Psoas muscle (tissue), 8 donors: ENCODE data around the gene ENPP6. TPM values are rescaled to one million over a fixed set of nuclear protein-coding genes. Genes with fewer than 3 reads are reported as not detected.

Experiments used
- ATAC-seq, 4 donors: fragments of 200-7000 bp; cut with Tn5 transposase; one replicate each; pipeline ENCODE4 v1.9.1; 2020; ENCODE audit warnings: moderate library complexity in 3 of 4, mild to moderate bottlenecking in 2 of 4
- DNase-seq, 2 donors: peaks; one replicate each; pipeline ENCODE4 v3.0.0-alpha.2; 2020
- H3K27ac ChIP-seq: fragments of 200-600 bp; one replicate; pipeline ENCODE4 v1.8.0; 2022
- H3K27me3 ChIP-seq, 3 donors: fragments of 200-600 bp in 1 of 3; one replicate each; pipeline versions ENCODE4 v1.6.1 to v1.8.0; 2013 to 2022; ENCODE audit warnings: low read length in 2 of 3, mild to moderate bottlenecking in 2 of 3, moderate library complexity in 1 of 3; ENCODE audit not compliant: insufficient read depth in 3 of 3
- H3K36me3 ChIP-seq, 2 donors: fragments of 200-600 bp in 1 of 2; one replicate each; pipeline versions ENCODE4 v1.6.1 to v1.8.0; 2013 to 2022; ENCODE audit warnings: low read depth in 1 of 2, mild to moderate bottlenecking in 1 of 2, moderate library complexity in 1 of 2; ENCODE audit not compliant: insufficient read depth in 1 of 2
- H3K4me1 ChIP-seq: fragments of 200-600 bp; one replicate; pipeline ENCODE4 v1.8.0; 2022
- H3K4me3 ChIP-seq: fragments of 200-600 bp; one replicate; pipeline ENCODE4 v1.8.0; 2022; ENCODE audit warnings: mild to moderate bottlenecking
- H3K9me3 ChIP-seq: fragments of 200-600 bp; one replicate; pipeline ENCODE4 v1.8.0; 2022
- WGBS, 3 donors: extraction: QIAGEN DNeasy Blood & Tissue Kit; methylation state at CpG; one replicate each; pipeline versions ENCODE4 v1.1.6 to v1.1.7; 2013; 5-methylcytosine and 5-hydroxymethylcytosine counted together
- intact Hi-C, 2 donors: fragments of 100-400 bp; cut with DNase I; formaldehyde crosslinking; loops; one replicate each; pipeline versions ENCODE4 v1.11.0 to v1.14.2; 2022
- polyA plus RNA-seq, 3 donors: library from polyadenylated mRNA; stranded (reverse); fragments of 200-250 nt; gene quantifications; one replicate each; pipeline ENCODE4 v1.2.3, GENCODE V29; 2013
- total RNA-seq, 4 donors: library from RNA; stranded (reverse); fragmentation: NEBNext Ultra II Directional in 2 of 4; extraction: Animal tissue kit (Norgen Biotek cat#: 25700) in 2 of 4; gene quantifications; one replicate each; pipeline versions ENCODE4 v1.2.1 to v1.2.4, GENCODE V29; 2021 to 2023
- TF ChIP-seq, protein P1 (sequence below): fragments of 200-600 bp; IDR thresholded peaks from one replicate; pipeline ENCODE4 v1.8.0; 2022; ENCODE audit warnings: antibody characterized with exemption
- donor health status: healthy with polysubstance abuse.
- donor health status: DM: no; HTN: no; CAD: no; lungs with moderate emphysema.
- donor health status: Bipolar disorder and iron deficiency.
- donor health status: healthy.
- donor health status: DM: yes; HTN: yes; CAD: no.
- donor health status: DM: no; HTN: no; CAD: no.
- donor health status: DM: no; HTN: no; CAD: no.
- donor health status: DM: yes; HTN: yes; CAD: no.

Gene ENPP6
- total and polyA plus RNA-seq, 7 donors, result 0.05 to 0.79 (median 0.11) TPM; not detected in 1

DNA sequence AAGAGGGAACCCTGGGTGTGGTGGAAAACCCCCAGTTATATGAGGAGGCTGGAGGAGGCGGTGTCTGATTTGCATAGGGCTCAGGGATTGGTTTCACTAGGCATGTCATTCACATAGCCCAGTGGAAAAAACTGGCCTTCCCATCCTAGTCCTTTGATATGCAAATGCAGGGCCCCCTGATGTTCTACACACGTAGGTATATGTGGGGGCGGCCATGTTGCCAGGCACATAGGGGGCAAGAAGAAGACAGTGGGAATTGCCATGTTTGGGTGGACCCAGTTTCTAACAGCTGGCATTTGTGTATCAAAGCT lies 34.0 kb upstream of the ENPP6 start:
- H3K9me3 ChIP-seq, result no peaks in the 10 kb centered on the region
- TF ChIP-seq, protein P1, sequence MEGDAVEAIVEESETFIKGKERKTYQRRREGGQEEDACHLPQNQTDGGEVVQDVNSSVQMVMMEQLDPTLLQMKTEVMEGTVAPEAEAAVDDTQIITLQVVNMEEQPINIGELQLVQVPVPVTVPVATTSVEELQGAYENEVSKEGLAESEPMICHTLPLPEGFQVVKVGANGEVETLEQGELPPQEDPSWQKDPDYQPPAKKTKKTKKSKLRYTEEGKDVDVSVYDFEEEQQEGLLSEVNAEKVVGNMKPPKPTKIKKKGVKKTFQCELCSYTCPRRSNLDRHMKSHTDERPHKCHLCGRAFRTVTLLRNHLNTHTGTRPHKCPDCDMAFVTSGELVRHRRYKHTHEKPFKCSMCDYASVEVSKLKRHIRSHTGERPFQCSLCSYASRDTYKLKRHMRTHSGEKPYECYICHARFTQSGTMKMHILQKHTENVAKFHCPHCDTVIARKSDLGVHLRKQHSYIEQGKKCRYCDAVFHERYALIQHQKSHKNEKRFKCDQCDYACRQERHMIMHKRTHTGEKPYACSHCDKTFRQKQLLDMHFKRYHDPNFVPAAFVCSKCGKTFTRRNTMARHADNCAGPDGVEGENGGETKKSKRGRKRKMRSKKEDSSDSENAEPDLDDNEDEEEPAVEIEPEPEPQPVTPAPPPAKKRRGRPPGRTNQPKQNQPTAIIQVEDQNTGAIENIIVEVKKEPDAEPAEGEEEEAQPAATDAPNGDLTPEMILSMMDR, result no peak
- intact Hi-C loops, result loop anchor here in 1 of 2 donors (5.0 kb wide), 1 partner anchor 414 kb away; no protein-coding TSS in a partner anchor
- H3K36me3 ChIP-seq, result no peaks in the 10 kb centered on the region
- no peak overlapping the region for H3K4me3 ChIP-seq
- WGBS, 3 donors, result 81 to 87% (median 84%) methylated on average over 3 of the region's 3 CpGs
- H3K27ac ChIP-seq, result no peak overlapping the region
- DNase-seq (no peak), ATAC-seq (no peak)
- H3K27me3 ChIP-seq, result no peaks in the 10 kb centered on the region
- no peaks in the 10 kb centered on the region for H3K4me1 ChIP-seq

DNA sequence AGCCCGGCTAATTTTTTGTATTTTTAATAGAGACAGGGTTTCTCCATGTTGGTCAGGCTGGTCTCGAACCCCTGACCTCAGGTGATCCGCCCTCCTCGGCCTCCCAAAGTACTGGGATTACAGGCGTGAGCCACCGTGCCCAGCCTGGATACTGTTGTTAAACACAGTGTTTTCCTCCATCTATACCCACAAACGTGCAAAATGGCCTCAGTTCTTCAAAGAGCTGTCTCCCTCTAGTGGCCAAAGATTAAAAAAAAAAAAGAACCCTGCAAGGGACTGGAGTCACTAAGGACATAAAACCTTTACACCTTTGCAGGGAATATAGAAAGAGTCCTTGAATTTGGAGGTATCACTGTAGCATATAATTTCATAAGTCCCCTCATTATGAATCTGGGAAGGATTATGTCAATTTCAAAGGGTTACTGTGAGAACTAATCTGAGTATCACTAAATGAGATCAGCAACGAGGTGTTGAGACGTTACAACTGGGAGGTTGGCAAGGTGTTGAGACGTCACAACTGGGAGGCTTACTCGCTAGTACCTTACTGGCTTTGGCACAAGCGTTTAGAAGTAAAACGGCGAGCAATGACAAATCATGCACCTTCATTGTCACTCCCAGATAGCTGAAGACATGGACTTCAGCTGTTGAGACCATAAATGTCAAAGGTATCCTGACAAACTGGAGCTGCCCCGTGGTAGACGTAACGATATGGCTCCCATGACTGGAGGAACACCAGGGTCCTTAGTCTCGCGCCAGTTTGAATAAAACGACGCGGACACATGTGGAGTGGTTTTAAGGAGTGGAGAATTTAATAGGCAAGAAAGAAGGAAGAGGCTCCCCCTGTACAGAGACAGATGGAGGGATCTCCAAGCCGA lies 33.4 kb upstream of the ENPP6 start:
- H3K36me3 ChIP-seq, result no peaks in the 10 kb centered on the region
- intact Hi-C loops, result loop anchor here in 1 of 2 donors (5.0 kb wide), 1 partner anchor 414 kb away; no protein-coding TSS in a partner anchor
- DNase-seq, result no peak
- TF ChIP-seq, protein P1, result peak; percentile 49
- no peak overlapping the region for H3K4me3 ChIP-seq
- H3K4me1 ChIP-seq, result no peaks in the 10 kb centered on the region
- ATAC-seq, result no peak
- H3K27ac ChIP-seq, result no peak overlapping the region
- no peaks in the 10 kb centered on the region for H3K27me3 ChIP-seq
- WGBS, 3 donors, result 70% methylated on average over 23 of the region's 23 CpGs
- H3K9me3 ChIP-seq, result no peaks in the 10 kb centered on the region

GRCh38 chr4:184248216-184248615 lies 30.5 kb upstream of the ENPP6 start:
- no peaks in the 10 kb centered on the region for H3K4me1 ChIP-seq
- TF ChIP-seq, protein P1, result no peak
- H3K27ac ChIP-seq, result no peak overlapping the region
- no peaks in the 10 kb centered on the region for H3K36me3 ChIP-seq
- H3K27me3 ChIP-seq, result peaks cover 0 to 7% (median 2%) of the 10 kb centered on the region in 3 donors
- ATAC-seq (no peak), DNase-seq (no peak)
- 95 to 100% (median 96%) methylated on average over 2 of the region's 2 CpGs for WGBS, 3 donors
- intact Hi-C loops, result no loop called here
- no peak overlapping the region for H3K4me3 ChIP-seq
- H3K9me3 ChIP-seq, result no peaks in the 10 kb centered on the region

DNA sequence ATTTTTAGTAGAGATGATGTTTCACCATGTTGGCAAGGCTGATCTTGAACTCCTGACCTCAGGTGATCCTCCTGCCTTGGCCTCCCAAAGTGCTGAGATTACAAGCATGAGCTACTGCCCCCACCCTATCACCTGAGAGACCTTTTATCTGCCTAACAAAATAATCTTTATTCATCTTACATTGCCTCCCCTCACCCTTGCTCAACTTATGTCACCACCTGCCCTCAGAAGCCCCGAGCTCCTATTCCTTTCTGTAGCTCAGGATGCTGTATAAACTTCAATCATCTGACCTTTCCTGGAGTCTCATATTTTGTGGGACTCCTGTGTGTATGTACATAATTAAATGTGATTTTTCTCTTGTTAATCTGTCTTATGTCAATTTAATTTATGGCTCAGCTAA lies 29.7 kb upstream of the ENPP6 start:
- H3K9me3 ChIP-seq, result no peaks in the 10 kb centered on the region
- no peak for ATAC-seq
- WGBS, 3 donors, result 88 to 96% (median 94%) methylated on average over 1 of the region's 1 CpG
- H3K27me3 ChIP-seq, result peaks cover 0 to 7% (median 2%) of the 10 kb centered on the region in 3 donors
- H3K4me3 ChIP-seq, result no peak overlapping the region
- no peak overlapping the region for H3K27ac ChIP-seq
- TF ChIP-seq, protein P1, result no peak
- DNase-seq, result no peak
- no peaks in the 10 kb centered on the region for H3K4me1 ChIP-seq
- intact Hi-C loops, result no loop called here
- no peaks in the 10 kb centered on the region for H3K36me3 ChIP-seq
